SK-N-SH (cell line): ENCODE measurements around the gene CTF1. TPM values are rescaled to one million over a fixed set of nuclear protein-coding genes. Genes with fewer than 3 reads are reported as not detected.

Experiments
- CTCF ChIA-PET: fragments of 300-600, 350-600 bp; formaldehyde crosslinking; extraction: SDS; loops from one replicate; lab custom pipeline; 2021; lab: Yijun Ruan, JAX
- POLR2A ChIA-PET: fragments of 350-600 bp; sonication (Branson Sonifier 250); formaldehyde crosslinking; extraction: SDS; loops from one replicate; lab custom pipeline; 2020; ENCODE audit warnings: antibody characterized with exemption, inconsistent platforms; lab: Yijun Ruan, JAX
- DNase-seq: peaks from one replicate; pipeline ENCODE4 v3.0.0; 2012
- H2AFZ ChIP-seq: fragments of 200-600 bp; sonication (generic); 2 replicates; pipeline ENCODE4 v1.8.1; 2016; ENCODE audit warnings: antibody characterized with exemption, mild to moderate bottlenecking, low read depth
- H3F3A ChIP-seq: fragments of 200-600 bp; sonication (generic); replicated peaks from 2 replicates; pipeline ENCODE3; 2016; ENCODE audit warnings: antibody characterized with exemption, mild to moderate bottlenecking; ENCODE audit not compliant: insufficient read depth
- H3K27ac ChIP-seq, 2 experiments: fragments of 200-500 bp in 1 of 2; fragments of 200-600 bp in 1 of 2; sonication (Bioruptor generic) in 1 of 2; sonication (generic), shearing (Covaris generic) in 1 of 2; 2 replicates each; pipeline versions ENCODE4 v1.5.1 to v1.6.1; 2014 to 2016; ENCODE audit warnings: low read depth in 2 of 2, inconsistent platforms in 1 of 2, low read length in 1 of 2, mild to moderate bottlenecking in 1 of 2, mixed read lengths in 1 of 2
- H3K27me3 ChIP-seq: fragments of 200-600 bp; sonication (generic), shearing (Covaris generic); 2 replicates; pipeline ENCODE4 v1.6.1; 2016; ENCODE audit warnings: mixed run types; ENCODE audit not compliant: insufficient read depth
- H3K36me3 ChIP-seq, 2 experiments: fragments of 200-500 bp in 1 of 2; fragments of 200-600 bp in 1 of 2; sonication (Bioruptor generic) in 1 of 2; sonication (generic) in 1 of 2; replicated peaks in 1 of 2; 2 replicates each; pipeline versions ENCODE3 to v1.5.1; 2014 to 2016; ENCODE audit warnings: low read length in 1 of 2, mild to moderate bottlenecking in 1 of 2; ENCODE audit not compliant: insufficient read depth in 2 of 2, control insufficient read depth in 1 of 2
- H3K4me1 ChIP-seq, 2 experiments: fragments of 200-500 bp in 1 of 2; fragments of 200-600 bp in 1 of 2; sonication (Bioruptor generic) in 1 of 2; sonication (generic), shearing (Covaris generic) in 1 of 2; 2 replicates each; pipeline versions ENCODE4 v1.5.1 to v1.6.1; 2014 to 2016; ENCODE audit warnings: low read depth in 1 of 2, low read length in 1 of 2, mixed run types in 1 of 2; ENCODE audit not compliant: insufficient read depth in 2 of 2, control insufficient read depth in 1 of 2
- H3K4me2 ChIP-seq: fragments of 200-600 bp; sonication (generic), shearing (Covaris generic); 2 replicates; pipeline ENCODE4 v1.6.1; 2017; ENCODE audit warnings: mixed run types
- H3K4me3 ChIP-seq, 2 experiments: fragments of 200-500 bp in 1 of 2; fragments of 200-600 bp in 1 of 2; sonication (Bioruptor generic) in 1 of 2; sonication (generic), shearing (Covaris generic) in 1 of 2; 2 replicates each; pipeline versions ENCODE4 v1.5.1 to v1.8.1; 2014 to 2016; ENCODE audit warnings: low read depth in 2 of 2, inconsistent platforms in 1 of 2, low read length in 1 of 2, mild to moderate bottlenecking in 1 of 2, mixed read lengths in 1 of 2, moderate library complexity in 1 of 2
- H3K79me2 ChIP-seq: fragments of 200-600 bp; sonication (generic); 2 replicates; pipeline ENCODE4 v1.8.1; 2017; ENCODE audit warnings: mild to moderate bottlenecking; ENCODE audit not compliant: insufficient read depth
- H3K9ac ChIP-seq: fragments of 200-600 bp; sonication (generic); 2 replicates; pipeline ENCODE4 v1.6.1; 2017; ENCODE audit warnings: mixed run types
- H3K9me2 ChIP-seq: fragments of 200-600 bp; sonication (generic); 2 replicates; pipeline ENCODE4 v1.6.1; 2017; ENCODE audit warnings: mixed run types
- H3K9me3 ChIP-seq: fragments of 200-600 bp; sonication (generic); 2 replicates; pipeline ENCODE4 v1.6.1; 2017; ENCODE audit warnings: mixed run types, mild to moderate bottlenecking, moderate library complexity
- H4K20me1 ChIP-seq: fragments of 200-600 bp; sonication (generic); 2 replicates; pipeline ENCODE4 v1.6.1; 2017; ENCODE audit warnings: mild to moderate bottlenecking, mixed run types; ENCODE audit not compliant: insufficient read depth
- ELF1 ChIP-seq: IDR thresholded peaks from 2 replicates; pipeline ENCODE4 v1.4.0; 2012
- EZH2phosphoT487 ChIP-seq: fragments of 200-600 bp; sonication (generic); IDR thresholded peaks from 2 replicates; pipeline ENCODE4 v1.6.1; 2017; ENCODE audit warnings: low read depth, mixed run types, mild to moderate bottlenecking, antibody characterized with exemption, moderate library complexity, borderline replicate concordance
- FOXJ3 ChIP-seq: sonication (generic); formaldehyde crosslinking; IDR thresholded peaks from 2 replicates; pipeline ENCODE4 v1.5.1; 2020; ENCODE audit warnings: mild to moderate bottlenecking, missing genetic modification reagents
- FOXM1 ChIP-seq: IDR thresholded peaks from 2 replicates; pipeline ENCODE4 v1.4.0; 2012; ENCODE audit warnings: low read depth, mild to moderate bottlenecking
- GABPA ChIP-seq: IDR thresholded peaks from 2 replicates; pipeline ENCODE4 v1.4.0; 2012; ENCODE audit warnings: low read depth, mild to moderate bottlenecking
- JUND ChIP-seq: IDR thresholded peaks from 2 replicates; pipeline ENCODE4 v1.4.0; 2012
- MEF2A ChIP-seq: IDR thresholded peaks from 2 replicates; pipeline ENCODE4 v1.4.0; 2012; ENCODE audit warnings: low read depth, borderline replicate concordance
- MXI1 ChIP-seq: IDR thresholded peaks from 2 replicates; pipeline ENCODE4 v1.6.1; 2012; ENCODE audit warnings: mild to moderate bottlenecking, low read depth, low read length, improper control_type of control experiment
- NFIC ChIP-seq: IDR thresholded peaks from 2 replicates; pipeline ENCODE4 v1.4.0; 2012; ENCODE audit warnings: borderline replicate concordance
- NRF1 ChIP-seq: IDR thresholded peaks from 2 replicates; pipeline ENCODE4 v1.6.1; 2012; ENCODE audit warnings: low read depth, mild to moderate bottlenecking, low read length
- POLR2AphosphoS5 ChIP-seq: IDR thresholded peaks from 2 replicates; pipeline ENCODE4 v1.6.1; 2012; ENCODE audit warnings: low read depth, low read length
- RAD21 ChIP-seq: IDR thresholded peaks from 2 replicates; pipeline ENCODE4 v1.6.1; 2012; ENCODE audit warnings: mild to moderate bottlenecking, low read length
- RCOR1 ChIP-seq: fragments of 150-350 bp; IDR thresholded peaks from 2 replicates; pipeline ENCODE4 v1.6.1; 2017; ENCODE audit warnings: antibody characterized with exemption, low read length
- RXRA ChIP-seq: IDR thresholded peaks from 2 replicates; pipeline ENCODE4 v1.4.0; 2012; ENCODE audit warnings: low read depth, mild to moderate bottlenecking, borderline replicate concordance
- SIN3A ChIP-seq: IDR thresholded peaks from 2 replicates; pipeline ENCODE4 v1.6.1; 2012; ENCODE audit warnings: low read depth, mild to moderate bottlenecking, low read length, moderate library complexity, borderline replicate concordance
- SMC3 ChIP-seq: IDR thresholded peaks from 2 replicates; pipeline ENCODE4 v1.6.1; 2012; ENCODE audit warnings: low read depth, low read length, improper control_type of control experiment
- TCF12 ChIP-seq: IDR thresholded peaks from 2 replicates; pipeline ENCODE4 v1.4.0; 2012
- ZBTB33 ChIP-seq: IDR thresholded peaks from 2 replicates; pipeline ENCODE4 v1.4.0; 2012; ENCODE audit warnings: low read depth, borderline replicate concordance
- WGBS: methylation state at CpG from one replicate; pipeline ENCODE4 v1.1.6; 2017; ENCODE audit warnings: low lambda C conversion rate; 5-methylcytosine and 5-hydroxymethylcytosine counted together
- polyA plus RNA-seq, 3 experiments: library from polyadenylated mRNA; depleted of rRNA; stranded (reverse); fragments of >200 nt; gene quantifications; 2 replicates each; pipeline ENCODE4 v1.2.3, GENCODE V29; 2012
- TF ChIP-seq, protein P1 (sequence below): fragments of 200-600 bp; sonication (generic); IDR thresholded peaks from 2 replicates; pipeline ENCODE4 v1.6.1; 2017; ENCODE audit warnings: antibody characterized with exemption, mild to moderate bottlenecking, moderate library complexity
- TF ChIP-seq, protein P2 (sequence below): IDR thresholded peaks from 2 replicates; pipeline ENCODE4; 2012

CTF1 gene
- polyA plus RNA-seq, 1 of the 3 experiments (the other 2 are of a cell fraction), result 45.7 TPM

- Histone ChIP-seq H4K20me1 (no peaks in the 10 kb centered on the region), H3K4me2 (no peak overlapping the region), H3K27ac (peak overlapping the region; percentile 19 to 64; a peak in 3 of 4 replicates), H3K9me2 (no peaks in the 10 kb centered on the region), H3K4me1 (peaks cover 5 to 12% of the 10 kb centered on the region in 2 experiments; a peak in 2 of 4 replicates), H3K9ac (no peak overlapping the region), H3F3A (peaks cover 21% of the 10 kb centered on the region), H3K27me3 (no peaks in the 10 kb centered on the region), H3K79me2 (no peaks in the 10 kb centered on the region), H3K36me3 (no peaks in the 10 kb centered on the region), H3K9me3 (no peaks in the 10 kb centered on the region), H2AFZ (peak overlapping the region; percentile 16; the same call in 1 of the 2 replicates), H3K4me3 (no peak overlapping the region)
- TF ChIP-seq NRF1 (no peak), POLR2AphosphoS5 (no peak), GABPA (peak; percentile 65), TCF12 (peak; percentile 17; the same call in 1 of the 2 replicates), JUND (no peak), ELF1 (0 out of 2 replicates have a peak, but pooled peaks have one; percentile 30)
- TF ChIP-seq, protein P1, sequence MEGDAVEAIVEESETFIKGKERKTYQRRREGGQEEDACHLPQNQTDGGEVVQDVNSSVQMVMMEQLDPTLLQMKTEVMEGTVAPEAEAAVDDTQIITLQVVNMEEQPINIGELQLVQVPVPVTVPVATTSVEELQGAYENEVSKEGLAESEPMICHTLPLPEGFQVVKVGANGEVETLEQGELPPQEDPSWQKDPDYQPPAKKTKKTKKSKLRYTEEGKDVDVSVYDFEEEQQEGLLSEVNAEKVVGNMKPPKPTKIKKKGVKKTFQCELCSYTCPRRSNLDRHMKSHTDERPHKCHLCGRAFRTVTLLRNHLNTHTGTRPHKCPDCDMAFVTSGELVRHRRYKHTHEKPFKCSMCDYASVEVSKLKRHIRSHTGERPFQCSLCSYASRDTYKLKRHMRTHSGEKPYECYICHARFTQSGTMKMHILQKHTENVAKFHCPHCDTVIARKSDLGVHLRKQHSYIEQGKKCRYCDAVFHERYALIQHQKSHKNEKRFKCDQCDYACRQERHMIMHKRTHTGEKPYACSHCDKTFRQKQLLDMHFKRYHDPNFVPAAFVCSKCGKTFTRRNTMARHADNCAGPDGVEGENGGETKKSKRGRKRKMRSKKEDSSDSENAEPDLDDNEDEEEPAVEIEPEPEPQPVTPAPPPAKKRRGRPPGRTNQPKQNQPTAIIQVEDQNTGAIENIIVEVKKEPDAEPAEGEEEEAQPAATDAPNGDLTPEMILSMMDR, result no peak
- DNase-seq, result peak; percentile 84
- 100% methylated on average over 4 of the region's 4 CpGs for WGBS
- ChIA-PET POLR2A (no interaction called here), CTCF (interaction anchor here (1.0 to 4.6 kb wide), 5 partner anchors 16 to 59 kb away, joined by 3 to 74 read pairs (median 5); no protein-coding TSS in a partner anchor)
Measured at GRCh38 chr16:30903596-30903995, 7.2 kb downstream of the CTF1 start.

- no peak for TF ChIP-seq SIN3A
- TF ChIP-seq MEF2A, result no peak
- TF ChIP-seq, protein P2, sequence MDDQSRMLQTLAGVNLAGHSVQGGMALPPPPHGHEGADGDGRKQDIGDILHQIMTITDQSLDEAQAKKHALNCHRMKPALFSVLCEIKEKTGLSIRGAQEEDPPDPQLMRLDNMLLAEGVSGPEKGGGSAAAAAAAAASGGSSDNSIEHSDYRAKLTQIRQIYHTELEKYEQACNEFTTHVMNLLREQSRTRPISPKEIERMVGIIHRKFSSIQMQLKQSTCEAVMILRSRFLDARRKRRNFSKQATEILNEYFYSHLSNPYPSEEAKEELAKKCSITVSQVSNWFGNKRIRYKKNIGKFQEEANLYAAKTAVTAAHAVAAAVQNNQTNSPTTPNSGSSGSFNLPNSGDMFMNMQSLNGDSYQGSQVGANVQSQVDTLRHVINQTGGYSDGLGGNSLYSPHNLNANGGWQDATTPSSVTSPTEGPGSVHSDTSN, result no peak
- TF ChIP-seq RCOR1, result no peak
- TF ChIP-seq FOXJ3 (CRISPR knock-in tag), result no peak
- no peak for TF ChIP-seq RAD21
- no peak for TF ChIP-seq EZH2phosphoT487
- no peak for TF ChIP-seq GABPA
- TF ChIP-seq FOXM1, result no peak
- TF ChIP-seq SMC3, result no peak
- TF ChIP-seq NFIC, result no peak
- no peak for TF ChIP-seq RXRA
- no peak for TF ChIP-seq NRF1
- TF ChIP-seq MXI1, result no peak
- TF ChIP-seq ZBTB33, result no peak
- Histone ChIP-seq H3K4me3 (no peak overlapping the region), H3K79me2 (no peaks in the 10 kb centered on the region), H3K4me2 (no peak overlapping the region), H4K20me1 (no peaks in the 10 kb centered on the region), H2AFZ (no peak overlapping the region), H3K9me3 (no peaks in the 10 kb centered on the region), H3K4me1 (peaks cover 5 to 12% of the 10 kb centered on the region in 2 experiments; a peak in 2 of 4 replicates), H3K27ac (peak overlapping the region; percentile 19 to 64; a peak in 3 of 4 replicates), H3F3A (peaks cover 21% of the 10 kb centered on the region), H3K36me3 (no peaks in the 10 kb centered on the region), H3K27me3 (no peaks in the 10 kb centered on the region), H3K9me2 (no peaks in the 10 kb centered on the region), H3K9ac (no peak overlapping the region)
- no peak for DNase-seq
- ChIA-PET CTCF (interaction anchor here (0.6 to 1.5 kb wide), 5 partner anchors 9 to 89 kb away, joined by 3 to 9 read pairs (median 3); partner anchors contain the start of gene HSD3B7), POLR2A (no interaction called here)
- 95% methylated on average over 13 of the region's 19 CpGs for WGBS
Measured at GRCh38 chr16:30904114-30904780, 7.8 kb downstream of the CTF1 start.
